HepG2 (cell line): ENCODE measurements around the gene TMEM198. TPM values are rescaled to one million over a fixed set of nuclear protein-coding genes. Genes with fewer than 3 reads are reported as not detected.

Experiments used
- FOXK2 ChIP-seq: fragments of 450-650 bp; IDR thresholded peaks from 2 replicates; pipeline ENCODE4 v1.6.1; 2016
- STAG1 ChIP-seq: sonication (generic); formaldehyde crosslinking; IDR thresholded peaks from 2 replicates; pipeline ENCODE4 v1.4.0; 2020; ENCODE audit warnings: missing genetic modification reagents
- ZBTB8A ChIP-seq: sonication (generic); formaldehyde crosslinking; IDR thresholded peaks from 2 replicates; pipeline ENCODE4 v1.4.0; 2020; ENCODE audit warnings: mild to moderate bottlenecking, low read depth, missing genetic modification reagents, borderline replicate concordance
- ZNF10 ChIP-seq: sonication (generic); formaldehyde crosslinking; IDR thresholded peaks from 2 replicates; pipeline ENCODE4 v1.4.0; 2020; ENCODE audit warnings: mild to moderate bottlenecking, low read depth, missing genetic modification reagents, borderline replicate concordance
- polyA plus RNA-seq, 8 experiments: library from polyadenylated mRNA; depleted of rRNA in 3 of 8; stranded (reverse) in 7 of 8; unstranded in 1 of 8; fragments of >200 nt; fragmentation: Illumina TruSeq in 4 of 8; extraction: Trizol in 4 of 8; gene quantifications; 2 replicates each; pipeline versions ENCODE4 v1.2.1 to v1.2.3, GENCODE V29; 2011 to 2016; ENCODE audit warnings: low read depth in 4 of 8, missing spikeins in 1 of 8, mixed read lengths in 1 of 8; ENCODE audit not compliant: insufficient read depth in 1 of 8
- total RNA-seq, 5 experiments: library from RNA; depleted of rRNA; stranded (reverse); fragments of >200 nt; fragmentation: Illumina TruSeq; extraction: Trizol; gene quantifications; 2 replicates each; pipeline ENCODE4 v1.2.3, GENCODE V29; 2016; ENCODE audit warnings: low read depth in 1 of 5
- TF ChIP-seq, protein P1 (sequence below): sonication (generic); formaldehyde crosslinking; IDR thresholded peaks from 2 replicates; pipeline ENCODE4 v1.4.0; 2020; ENCODE audit warnings: mild to moderate bottlenecking, missing genetic modification reagents
- TF ChIP-seq, protein P2 (sequence below): sonication (generic); formaldehyde crosslinking; IDR thresholded peaks from 2 replicates; pipeline ENCODE4 v1.4.0; 2020; ENCODE audit warnings: missing genetic modification reagents, borderline replicate concordance
- TF ChIP-seq, protein P3 (sequence below): sonication (generic); formaldehyde crosslinking; IDR thresholded peaks from 2 replicates; pipeline ENCODE4 v1.5.0; 2020; ENCODE audit warnings: mild to moderate bottlenecking, missing genetic modification reagents
- TF ChIP-seq, protein P4 (sequence below): IDR thresholded peaks from 2 replicates; pipeline ENCODE4 v1.6.1; 2016; ENCODE audit warnings: low read depth
- TF ChIP-seq, protein P5 (sequence below): sonication (generic); formaldehyde crosslinking; IDR thresholded peaks from 2 replicates; pipeline ENCODE4 v1.4.0; 2020; ENCODE audit warnings: missing genetic modification reagents
- TF ChIP-seq, protein P6 (sequence below): sonication (generic); formaldehyde crosslinking; IDR thresholded peaks from 2 replicates; pipeline ENCODE4 v1.5.1; 2020; ENCODE audit warnings: mild to moderate bottlenecking, missing genetic modification reagents, borderline replicate concordance

TMEM198 gene
- total and polyA plus RNA-seq, 2 of the 13 experiments (the other 11 are each of a cell fraction or from before 2014, with no cell fraction given): 17.3 to 23.5 TPM

DNA sequence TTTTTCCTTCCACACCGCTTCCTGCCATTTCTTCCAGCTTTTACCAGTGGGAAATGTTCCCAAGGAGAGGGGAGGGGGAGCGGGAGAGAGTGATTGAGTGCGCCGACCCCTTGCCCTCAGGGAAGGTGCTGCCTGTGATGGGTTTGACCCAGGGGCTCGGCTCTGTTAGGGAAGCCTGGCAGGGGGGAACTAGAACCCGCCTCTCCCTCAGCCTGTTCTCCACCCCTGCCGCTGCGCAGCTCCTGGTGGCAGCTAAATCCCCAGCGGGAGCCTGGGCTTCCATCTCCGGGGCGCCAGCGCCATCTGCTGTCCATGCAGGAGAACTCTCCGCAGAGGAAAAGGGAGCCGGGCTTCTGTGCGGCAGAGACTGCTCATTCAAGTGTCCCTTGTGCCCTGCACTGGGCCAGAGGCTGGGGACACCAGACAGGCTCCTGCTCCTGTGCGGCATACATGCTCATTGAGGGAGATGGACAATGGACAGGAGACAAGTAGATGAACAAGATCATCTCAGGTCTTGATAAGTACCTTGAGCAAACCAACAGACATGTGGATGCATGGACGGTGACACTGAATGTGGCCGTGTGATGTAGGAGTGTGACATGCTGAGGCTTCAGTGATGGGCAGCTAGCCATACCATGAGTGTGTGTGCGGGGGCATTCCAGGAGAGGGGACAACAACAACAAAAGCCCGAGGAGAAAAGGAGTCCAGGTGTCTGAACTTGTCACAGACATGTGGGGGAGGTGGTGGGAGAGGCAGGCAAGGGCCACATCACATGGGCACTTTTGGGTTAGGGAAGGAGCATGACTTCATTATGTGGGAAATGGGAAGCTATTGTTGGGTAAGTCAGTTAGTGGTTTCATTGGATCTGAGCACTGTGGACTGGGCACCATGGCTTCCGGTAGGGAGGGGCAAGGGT, 13.5 kb upstream of the TMEM198 start (continued):
- TF ChIP-seq, protein P1, sequence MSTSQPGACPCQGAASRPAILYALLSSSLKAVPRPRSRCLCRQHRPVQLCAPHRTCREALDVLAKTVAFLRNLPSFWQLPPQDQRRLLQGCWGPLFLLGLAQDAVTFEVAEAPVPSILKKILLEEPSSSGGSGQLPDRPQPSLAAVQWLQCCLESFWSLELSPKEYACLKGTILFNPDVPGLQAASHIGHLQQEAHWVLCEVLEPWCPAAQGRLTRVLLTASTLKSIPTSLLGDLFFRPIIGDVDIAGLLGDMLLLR (CRISPR knock-in tag): no peak
- no peak for TF ChIP-seq ZBTB8A (CRISPR knock-in tag)
- peak; percentile 99 for TF ChIP-seq STAG1
- no peak for TF ChIP-seq FOXK2
- TF ChIP-seq, protein P2, sequence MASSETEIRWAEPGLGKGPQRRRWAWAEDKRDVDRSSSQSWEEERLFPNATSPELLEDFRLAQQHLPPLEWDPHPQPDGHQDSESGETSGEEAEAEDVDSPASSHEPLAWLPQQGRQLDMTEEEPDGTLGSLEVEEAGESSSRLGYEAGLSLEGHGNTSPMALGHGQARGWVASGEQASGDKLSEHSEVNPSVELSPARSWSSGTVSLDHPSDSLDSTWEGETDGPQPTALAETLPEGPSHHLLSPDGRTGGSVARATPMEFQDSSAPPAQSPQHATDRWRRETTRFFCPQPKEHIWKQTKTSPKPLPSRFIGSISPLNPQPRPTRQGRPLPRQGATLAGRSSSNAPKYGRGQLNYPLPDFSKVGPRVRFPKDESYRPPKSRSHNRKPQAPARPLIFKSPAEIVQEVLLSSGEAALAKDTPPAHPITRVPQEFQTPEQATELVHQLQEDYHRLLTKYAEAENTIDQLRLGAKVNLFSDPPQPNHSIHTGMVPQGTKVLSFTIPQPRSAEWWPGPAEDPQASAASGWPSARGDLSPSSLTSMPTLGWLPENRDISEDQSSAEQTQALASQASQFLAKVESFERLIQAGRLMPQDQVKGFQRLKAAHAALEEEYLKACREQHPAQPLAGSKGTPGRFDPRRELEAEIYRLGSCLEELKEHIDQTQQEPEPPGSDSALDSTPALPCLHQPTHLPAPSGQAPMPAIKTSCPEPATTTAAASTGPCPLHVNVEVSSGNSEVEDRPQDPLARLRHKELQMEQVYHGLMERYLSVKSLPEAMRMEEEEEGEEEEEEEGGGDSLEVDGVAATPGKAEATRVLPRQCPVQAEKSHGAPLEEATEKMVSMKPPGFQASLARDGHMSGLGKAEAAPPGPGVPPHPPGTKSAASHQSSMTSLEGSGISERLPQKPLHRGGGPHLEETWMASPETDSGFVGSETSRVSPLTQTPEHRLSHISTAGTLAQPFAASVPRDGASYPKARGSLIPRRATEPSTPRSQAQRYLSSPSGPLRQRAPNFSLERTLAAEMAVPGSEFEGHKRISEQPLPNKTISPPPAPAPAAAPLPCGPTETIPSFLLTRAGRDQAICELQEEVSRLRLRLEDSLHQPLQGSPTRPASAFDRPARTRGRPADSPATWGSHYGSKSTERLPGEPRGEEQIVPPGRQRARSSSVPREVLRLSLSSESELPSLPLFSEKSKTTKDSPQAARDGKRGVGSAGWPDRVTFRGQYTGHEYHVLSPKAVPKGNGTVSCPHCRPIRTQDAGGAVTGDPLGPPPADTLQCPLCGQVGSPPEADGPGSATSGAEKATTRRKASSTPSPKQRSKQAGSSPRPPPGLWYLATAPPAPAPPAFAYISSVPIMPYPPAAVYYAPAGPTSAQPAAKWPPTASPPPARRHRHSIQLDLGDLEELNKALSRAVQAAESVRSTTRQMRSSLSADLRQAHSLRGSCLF (CRISPR knock-in tag): no peak
- TF ChIP-seq, protein P3, sequence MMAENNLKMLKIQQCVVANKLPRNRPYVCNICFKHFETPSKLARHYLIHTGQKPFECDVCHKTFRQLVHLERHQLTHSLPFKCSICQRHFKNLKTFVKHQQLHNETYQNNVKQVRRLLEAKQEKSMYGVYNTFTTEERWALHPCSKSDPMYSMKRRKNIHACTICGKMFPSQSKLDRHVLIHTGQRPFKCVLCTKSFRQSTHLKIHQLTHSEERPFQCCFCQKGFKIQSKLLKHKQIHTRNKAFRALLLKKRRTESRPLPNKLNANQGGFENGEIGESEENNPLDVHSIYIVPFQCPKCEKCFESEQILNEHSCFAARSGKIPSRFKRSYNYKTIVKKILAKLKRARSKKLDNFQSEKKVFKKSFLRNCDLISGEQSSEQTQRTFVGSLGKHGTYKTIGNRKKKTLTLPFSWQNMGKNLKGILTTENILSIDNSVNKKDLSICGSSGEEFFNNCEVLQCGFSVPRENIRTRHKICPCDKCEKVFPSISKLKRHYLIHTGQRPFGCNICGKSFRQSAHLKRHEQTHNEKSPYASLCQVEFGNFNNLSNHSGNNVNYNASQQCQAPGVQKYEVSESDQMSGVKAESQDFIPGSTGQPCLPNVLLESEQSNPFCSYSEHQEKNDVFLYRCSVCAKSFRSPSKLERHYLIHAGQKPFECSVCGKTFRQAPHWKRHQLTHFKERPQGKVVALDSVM (CRISPR knock-in tag): no peak
- TF ChIP-seq, protein P4, sequence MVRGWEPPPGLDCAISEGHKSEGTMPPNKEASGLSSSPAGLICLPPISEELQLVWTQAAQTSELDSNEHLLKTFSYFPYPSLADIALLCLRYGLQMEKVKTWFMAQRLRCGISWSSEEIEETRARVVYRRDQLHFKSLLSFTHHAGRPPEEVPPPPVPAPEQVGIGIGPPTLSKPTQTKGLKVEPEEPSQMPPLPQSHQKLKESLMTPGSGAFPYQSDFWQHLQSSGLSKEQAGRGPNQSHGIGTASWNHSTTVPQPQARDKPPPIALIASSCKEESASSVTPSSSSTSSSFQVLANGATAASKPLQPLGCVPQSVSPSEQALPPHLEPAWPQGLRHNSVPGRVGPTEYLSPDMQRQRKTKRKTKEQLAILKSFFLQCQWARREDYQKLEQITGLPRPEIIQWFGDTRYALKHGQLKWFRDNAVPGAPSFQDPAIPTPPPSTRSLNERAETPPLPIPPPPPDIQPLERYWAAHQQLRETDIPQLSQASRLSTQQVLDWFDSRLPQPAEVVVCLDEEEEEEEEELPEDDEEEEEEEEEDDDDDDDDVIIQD: no peak
- no peak for TF ChIP-seq ZNF10
- TF ChIP-seq, protein P5, sequence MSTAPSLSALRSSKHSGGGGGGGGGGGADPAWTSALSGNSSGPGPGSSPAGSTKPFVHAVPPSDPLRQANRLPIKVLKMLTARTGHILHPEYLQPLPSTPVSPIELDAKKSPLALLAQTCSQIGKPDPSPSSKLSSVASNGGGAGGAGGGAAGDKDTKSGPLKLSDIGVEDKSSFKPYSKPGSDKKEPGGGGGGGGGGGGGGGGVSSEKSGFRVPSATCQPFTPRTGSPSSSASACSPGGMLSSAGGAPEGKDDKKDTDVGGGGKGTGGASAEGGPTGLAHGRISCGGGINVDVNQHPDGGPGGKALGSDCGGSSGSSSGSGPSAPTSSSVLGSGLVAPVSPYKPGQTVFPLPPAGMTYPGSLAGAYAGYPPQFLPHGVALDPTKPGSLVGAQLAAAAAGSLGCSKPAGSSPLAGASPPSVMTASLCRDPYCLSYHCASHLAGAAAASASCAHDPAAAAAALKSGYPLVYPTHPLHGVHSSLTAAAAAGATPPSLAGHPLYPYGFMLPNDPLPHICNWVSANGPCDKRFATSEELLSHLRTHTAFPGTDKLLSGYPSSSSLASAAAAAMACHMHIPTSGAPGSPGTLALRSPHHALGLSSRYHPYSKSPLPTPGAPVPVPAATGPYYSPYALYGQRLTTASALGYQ (CRISPR knock-in tag): no peak
- TF ChIP-seq, protein P6, sequence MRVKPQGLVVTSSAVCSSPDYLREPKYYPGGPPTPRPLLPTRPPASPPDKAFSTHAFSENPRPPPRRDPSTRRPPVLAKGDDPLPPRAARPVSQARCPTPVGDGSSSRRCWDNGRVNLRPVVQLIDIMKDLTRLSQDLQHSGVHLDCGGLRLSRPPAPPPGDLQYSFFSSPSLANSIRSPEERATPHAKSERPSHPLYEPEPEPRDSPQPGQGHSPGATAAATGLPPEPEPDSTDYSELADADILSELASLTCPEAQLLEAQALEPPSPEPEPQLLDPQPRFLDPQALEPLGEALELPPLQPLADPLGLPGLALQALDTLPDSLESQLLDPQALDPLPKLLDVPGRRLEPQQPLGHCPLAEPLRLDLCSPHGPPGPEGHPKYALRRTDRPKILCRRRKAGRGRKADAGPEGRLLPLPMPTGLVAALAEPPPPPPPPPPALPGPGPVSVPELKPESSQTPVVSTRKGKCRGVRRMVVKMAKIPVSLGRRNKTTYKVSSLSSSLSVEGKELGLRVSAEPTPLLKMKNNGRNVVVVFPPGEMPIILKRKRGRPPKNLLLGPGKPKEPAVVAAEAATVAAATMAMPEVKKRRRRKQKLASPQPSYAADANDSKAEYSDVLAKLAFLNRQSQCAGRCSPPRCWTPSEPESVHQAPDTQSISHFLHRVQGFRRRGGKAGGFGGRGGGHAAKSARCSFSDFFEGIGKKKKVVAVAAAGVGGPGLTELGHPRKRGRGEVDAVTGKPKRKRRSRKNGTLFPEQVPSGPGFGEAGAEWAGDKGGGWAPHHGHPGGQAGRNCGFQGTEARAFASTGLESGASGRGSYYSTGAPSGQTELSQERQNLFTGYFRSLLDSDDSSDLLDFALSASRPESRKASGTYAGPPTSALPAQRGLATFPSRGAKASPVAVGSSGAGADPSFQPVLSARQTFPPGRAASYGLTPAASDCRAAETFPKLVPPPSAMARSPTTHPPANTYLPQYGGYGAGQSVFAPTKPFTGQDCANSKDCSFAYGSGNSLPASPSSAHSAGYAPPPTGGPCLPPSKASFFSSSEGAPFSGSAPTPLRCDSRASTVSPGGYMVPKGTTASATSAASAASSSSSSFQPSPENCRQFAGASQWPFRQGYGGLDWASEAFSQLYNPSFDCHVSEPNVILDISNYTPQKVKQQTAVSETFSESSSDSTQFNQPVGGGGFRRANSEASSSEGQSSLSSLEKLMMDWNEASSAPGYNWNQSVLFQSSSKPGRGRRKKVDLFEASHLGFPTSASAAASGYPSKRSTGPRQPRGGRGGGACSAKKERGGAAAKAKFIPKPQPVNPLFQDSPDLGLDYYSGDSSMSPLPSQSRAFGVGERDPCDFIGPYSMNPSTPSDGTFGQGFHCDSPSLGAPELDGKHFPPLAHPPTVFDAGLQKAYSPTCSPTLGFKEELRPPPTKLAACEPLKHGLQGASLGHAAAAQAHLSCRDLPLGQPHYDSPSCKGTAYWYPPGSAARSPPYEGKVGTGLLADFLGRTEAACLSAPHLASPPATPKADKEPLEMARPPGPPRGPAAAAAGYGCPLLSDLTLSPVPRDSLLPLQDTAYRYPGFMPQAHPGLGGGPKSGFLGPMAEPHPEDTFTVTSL (CRISPR knock-in tag): no peak
